LHCN-M2 (cell line): ENCODE measurements around the gene CLCN3. TPM values are rescaled to one million over a fixed set of nuclear protein-coding genes. Genes with fewer than 3 reads are reported as not detected.
"Not testable (repeated sequence)": the region's sequence is repeated elsewhere in the genome, so short reads cannot be mapped to it uniquely, and the experiment has no call there.

Experiments
- DNase-seq: peaks from one replicate; pipeline ENCODE4 v3.0.0-alpha.2; 2012; ENCODE audit warnings: low read depth
- total RNA-seq: library from RNA; depleted of rRNA; stranded (reverse); fragments of >200 nt; gene quantifications from 2 replicates; pipeline ENCODE4 v1.2.3, GENCODE V29; 2014

CLCN3 gene
- total RNA-seq, 1 experiment from 2014 or later = 32.9 TPM

DNA sequence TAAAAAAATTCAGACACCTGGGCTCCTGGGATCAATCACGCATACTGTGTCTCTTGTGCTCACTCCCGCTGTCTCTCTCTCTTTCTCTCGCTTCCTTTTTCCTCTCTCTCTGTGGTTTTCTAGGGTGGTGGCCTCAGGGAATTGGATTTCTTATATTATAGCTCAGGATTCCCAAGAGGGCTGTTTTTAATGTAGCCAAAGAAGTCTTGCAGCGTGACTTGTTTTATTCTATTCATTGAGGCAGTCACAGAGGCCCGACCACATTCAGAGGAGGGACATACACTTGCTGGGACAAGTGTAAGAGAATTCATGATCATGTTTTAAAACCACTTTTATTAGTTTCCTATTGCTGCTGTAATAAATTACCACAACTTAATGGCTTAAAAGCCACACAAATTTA is 78.0 kb downstream of the CLCN3 start:
- no peak for DNase-seq

- DNase-seq = no peak
Measured at GRCh38 chr4:169707958-169708643, 87.7 kb downstream of the CLCN3 start.

- DNase-seq = no peak
Measured at GRCh38 chr4:169715826-169716225, 95.4 kb downstream of the CLCN3 start.

- no peak for DNase-seq
Measured at GRCh38 chr4:169716677-169717076, 96.3 kb downstream of the CLCN3 start.

DNA sequence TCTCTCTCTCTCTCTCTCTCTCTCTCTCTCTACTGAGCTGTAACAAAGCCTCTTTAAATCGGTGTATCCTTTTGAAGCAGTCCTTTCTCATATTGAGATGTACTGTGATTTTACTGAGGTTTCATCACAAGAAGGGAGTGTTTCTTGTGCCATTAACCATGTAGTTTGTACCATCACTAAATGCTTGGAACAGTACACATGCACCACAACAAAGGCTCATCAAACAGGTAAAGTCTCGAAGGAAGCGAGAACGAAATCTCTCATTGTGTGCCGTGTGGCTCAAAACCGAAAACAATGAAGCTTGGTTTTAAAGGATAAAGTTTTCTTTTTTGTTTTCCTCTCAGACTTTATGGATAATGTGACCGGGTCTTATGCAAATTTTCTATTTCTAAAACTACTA is 100.2 kb downstream of the CLCN3 start:
- DNase-seq = no peak

DNA sequence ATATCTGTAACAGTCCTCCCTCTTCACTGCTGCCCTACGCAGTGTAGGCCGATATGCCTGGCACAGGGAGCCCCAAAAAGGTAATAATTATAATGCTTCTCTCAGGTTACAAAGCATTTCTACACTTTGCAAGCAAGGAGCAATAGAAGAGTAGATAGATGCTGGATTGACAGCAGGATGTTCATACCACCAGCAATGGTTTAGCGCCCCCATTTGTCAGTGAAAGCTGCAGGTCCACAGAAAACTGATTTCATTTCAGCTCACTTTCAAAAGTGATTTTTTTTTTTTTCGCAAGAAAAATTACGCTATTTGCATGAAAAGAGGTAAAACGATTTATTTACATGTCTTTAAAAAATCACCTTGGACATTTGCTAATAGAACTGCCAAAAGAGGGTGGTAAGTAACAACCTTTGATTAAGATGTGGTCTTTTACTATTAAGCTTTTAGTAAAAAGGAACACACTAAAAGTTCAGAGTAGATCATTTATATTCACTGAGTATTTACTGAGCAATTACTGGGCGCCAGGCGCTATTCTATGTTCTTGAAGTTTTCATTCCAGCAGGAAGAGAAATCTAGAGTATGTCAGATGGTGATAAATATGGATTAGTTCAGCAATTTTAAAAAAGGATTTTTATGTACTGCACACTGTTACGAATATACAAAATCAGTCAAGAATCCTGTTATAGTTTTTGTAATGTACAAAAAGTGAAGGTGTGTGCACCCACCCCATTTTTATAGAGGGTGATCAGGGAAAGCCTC is 103.0 kb downstream of the CLCN3 start:
- DNase-seq = no peak

DNA sequence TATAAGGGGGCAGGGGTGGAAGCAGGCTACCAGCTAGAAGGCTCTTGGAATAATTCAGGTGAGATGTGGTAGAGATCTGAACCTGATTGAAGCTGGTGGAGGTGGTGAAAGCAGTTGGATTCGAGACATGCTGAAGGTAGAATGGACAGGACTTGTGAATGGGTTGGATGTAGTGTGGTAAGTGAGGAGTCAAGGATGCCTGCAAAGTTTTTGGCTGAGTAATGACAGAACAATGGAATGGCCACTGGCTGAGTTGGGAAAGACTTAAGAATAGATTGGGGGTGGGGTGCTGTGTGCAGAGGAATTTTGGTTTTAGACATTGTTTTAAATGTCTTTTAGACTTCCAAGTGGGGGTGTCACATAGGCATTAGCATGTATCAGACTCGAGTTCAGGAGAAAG is 103.9 kb downstream of the CLCN3 start:
- peak; percentile 19 for DNase-seq

DNA sequence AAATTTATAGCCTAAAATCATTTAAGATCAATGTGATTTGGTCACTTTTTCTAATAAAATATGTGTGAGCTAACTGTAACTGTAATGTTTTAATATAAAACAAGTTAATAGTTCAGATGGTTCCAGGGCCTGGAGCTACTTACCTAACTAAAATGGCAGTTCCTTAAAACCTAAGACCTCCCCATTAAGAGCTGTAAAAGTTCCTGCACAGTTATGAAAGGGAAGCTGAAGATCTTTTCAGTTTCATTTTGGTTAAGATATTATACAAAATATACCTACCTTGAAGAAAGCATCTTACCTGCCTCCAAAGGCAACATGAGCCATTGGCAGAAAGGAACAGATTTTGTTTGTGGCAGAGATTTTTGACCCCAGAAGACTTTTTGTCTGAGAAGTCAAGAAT is 107.2 kb downstream of the CLCN3 start:
- DNase-seq = no peak

DNA sequence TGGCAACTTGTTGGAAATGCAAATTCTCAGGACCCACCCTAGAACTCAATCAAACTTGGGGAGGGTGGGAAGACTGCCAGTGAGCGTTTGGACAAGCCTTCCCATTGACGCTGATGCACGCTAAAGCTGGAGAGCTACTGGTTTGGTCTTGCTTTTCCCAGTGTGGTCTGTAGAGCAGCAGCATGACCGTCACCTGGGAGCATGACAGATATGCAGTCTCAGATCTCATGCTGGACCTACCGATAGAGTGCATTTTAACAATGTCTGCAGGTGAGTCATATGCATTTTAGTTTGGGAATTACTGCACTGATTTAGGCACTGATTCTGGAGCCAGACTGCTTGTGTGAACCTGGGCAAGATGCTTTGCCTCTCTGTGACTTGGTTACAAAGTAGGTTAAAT is 110.2 kb downstream of the CLCN3 start:
- DNase-seq = no peak

DNA sequence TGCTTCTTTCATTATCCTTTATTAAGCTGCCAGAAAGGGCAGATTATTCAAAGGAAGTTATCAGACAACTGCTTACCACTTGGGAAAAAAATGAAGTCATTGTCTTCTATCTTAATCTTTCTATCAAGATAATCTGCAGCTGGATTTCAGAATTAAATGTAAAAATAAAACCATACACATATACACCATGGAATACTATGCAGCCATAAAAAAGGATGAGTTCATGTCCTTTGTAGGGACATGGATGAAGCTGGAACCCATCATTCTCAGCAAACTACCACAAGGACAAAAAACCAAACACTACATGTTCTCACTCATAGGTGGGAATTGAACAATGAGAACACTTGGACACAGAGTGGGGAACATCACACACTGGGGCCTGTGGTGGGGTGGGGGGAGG is 118.2 kb downstream of the CLCN3 start:
- DNase-seq = not testable (repeated sequence)

- peak; percentile 53 for DNase-seq
Measured at GRCh38 chr4:169741569-169741968, 121.2 kb downstream of the CLCN3 start.

- peak; percentile 11 for DNase-seq
Measured at GRCh38 chr4:169744601-169745000, 124.2 kb downstream of the CLCN3 start.

DNA sequence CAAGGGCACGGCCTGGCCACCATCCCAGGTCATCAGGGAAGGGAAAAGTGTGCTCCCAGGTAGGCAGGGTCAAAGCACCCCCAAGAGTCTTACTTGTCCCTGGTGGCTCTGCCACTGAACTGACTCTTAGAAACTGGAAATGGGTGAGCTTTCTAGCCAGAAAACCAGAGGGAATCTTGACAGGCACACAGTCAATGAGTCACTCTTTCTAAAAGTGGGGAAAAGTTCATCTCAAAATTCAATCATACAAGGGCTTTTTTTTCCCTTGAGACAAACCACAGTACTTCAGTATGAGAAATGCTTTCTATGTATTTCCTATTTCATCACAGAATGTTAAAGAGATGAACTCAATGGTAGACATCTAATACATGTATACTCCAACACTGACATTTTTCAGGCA is 124.9 kb downstream of the CLCN3 start:
- peak; percentile 74 for DNase-seq

- DNase-seq = no peak
Measured at GRCh38 chr4:169756971-169757574, 136.7 kb downstream of the CLCN3 start.

DNA sequence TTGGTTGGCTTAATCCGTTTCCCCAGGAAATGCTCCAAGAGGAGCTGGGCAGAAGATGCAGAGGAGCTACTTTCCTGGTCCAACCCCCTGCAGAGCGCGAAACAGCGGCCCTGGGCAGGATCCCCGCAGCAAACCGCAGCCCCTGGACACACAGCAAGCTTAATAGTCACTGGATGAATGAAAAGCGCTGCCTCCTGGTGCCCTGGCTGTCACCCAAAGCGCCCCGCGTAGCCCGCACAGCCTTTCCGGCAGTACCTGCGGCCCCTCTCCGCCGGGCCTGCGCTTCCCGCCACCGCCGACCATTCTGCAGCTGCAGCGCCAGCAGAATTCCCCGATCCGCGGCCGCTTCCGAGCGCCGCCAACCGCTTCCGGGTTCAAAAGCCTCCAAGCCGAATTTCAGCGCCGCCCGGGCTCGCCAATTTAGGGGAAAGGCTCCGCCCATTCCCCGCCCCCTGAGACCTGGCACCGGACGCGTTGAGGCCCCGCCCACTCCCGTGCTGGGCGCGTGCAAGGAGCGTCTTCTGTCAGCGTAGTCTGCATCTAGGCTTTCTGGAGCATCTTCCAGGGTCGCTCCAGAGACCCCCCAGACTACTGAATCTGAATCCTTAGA is 137.3 kb downstream of the CLCN3 start, which contains the start of gene HPF1:
Gene HPF1 (minus strand): TSS at position 370 of the 610 bp plus-strand sequence. CDS start 67 bp downstream, at position 303.
- peak; percentile 79 for DNase-seq

DNA sequence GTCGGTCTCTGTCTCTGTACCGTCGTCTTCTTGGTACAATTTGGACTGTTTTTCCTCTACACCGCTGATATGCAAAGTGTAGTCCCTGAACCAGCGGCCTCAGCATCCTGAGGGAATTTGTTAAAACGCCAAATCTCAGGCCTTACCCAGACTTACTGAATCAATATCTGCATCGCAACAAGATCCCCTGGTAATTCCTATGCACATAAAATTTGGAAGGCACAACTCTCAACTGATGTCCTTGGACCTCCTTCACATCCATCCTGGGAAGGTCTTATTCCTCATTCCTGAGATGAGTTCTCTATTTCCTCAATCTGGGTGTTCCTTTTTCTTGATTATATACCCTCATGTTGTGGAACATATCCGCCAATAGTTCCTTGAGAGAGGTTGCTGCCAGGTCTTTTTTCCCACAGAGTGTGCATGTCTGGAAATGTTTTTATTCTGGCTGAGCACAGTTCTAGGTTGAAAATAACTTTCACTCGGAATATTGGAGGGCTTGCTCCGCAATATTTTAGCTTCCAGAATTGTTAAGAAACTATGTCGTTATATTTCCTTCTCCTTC is 138.1 kb downstream of the CLCN3 start:
- no peak for DNase-seq

DNA sequence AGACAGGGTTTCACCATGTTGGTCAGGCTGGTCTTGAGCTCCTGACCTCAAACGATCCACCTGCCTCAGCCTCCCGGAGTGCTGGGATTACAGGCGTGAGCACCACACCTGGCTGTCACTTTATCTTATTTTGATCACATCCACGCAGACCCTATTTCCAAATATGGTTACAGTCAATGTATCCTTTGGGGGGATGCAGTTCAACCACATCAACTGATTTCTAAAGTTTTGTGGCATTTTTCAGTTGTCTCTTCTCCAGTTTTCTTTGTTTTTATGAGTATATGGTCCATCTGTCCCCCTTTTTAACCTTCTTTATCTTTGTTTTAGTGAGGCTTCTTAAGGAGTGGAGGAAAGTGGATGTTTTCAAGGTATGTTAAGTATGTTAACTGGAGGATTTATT is 141.5 kb downstream of the CLCN3 start:
- no peak for DNase-seq

DNA sequence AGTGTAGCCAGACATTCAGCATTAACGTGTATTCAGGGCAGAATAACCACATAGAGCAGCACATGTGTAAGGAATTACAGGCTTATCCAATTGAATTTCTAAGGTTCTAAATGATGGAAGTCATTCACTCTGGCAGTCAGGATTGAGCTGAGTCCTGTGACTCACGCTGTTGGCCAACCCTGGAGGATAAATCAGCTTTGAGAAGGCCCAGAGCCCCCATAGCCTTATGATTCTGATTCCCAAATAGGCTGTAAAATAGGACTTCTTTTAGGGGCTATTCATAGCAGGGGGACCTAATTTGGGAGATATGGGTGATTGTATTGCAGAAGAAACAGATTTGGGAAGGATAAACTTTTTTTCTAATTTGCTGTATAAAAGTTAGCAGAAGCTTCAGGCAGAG is 145.5 kb downstream of the CLCN3 start:
- peak; percentile 34 for DNase-seq

- DNase-seq = no peak
Measured at GRCh38 chr4:169766741-169767140, 146.4 kb downstream of the CLCN3 start.

- no peak for DNase-seq
Measured at GRCh38 chr4:169768385-169768784, 148.0 kb downstream of the CLCN3 start.

DNA sequence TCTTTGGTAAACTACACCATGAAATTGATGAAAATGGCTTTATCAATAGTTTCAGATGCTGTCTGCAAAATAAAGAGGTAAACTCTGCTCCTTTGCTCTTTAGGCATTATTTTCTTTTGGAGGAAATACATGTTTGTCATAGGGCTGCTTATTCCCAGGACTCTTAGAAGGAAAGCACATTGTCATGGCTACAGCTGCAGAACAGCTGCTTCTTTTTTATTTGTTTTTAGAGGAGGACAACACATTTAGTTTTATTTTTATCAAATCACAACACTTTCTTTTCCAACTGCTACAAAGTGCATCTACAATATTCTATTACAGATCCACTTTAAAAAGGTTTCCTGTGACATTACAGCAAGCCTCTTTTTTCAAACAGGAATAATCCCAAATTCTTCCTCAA is 150.0 kb downstream of the CLCN3 start:
- DNase-seq = peak; percentile 68

GRCh38 chr4:169771556-169772080 is 151.2 kb downstream of the CLCN3 start:
- DNase-seq = not testable (repeated sequence)
